T-helper 9 cell (primary cell): ENCODE data around the gene TMEM14A.
A peak's percentile ranks its signal among the peaks of the same experiment; 100 is the strongest.
"Not testable (repeated sequence)": the region's sequence is repeated elsewhere in the genome, so short reads cannot be mapped to it uniquely, and the experiment has no call there.

ENCODE experiments used
- DNase-seq: peaks from one replicate; pipeline ENCODE4 v3.0.0-alpha.2; 2020

TMEM14A gene

GRCh38 chr6:52661551-52661950 lies 9.4 kb upstream of the TMEM14A start:
- DNase-seq, result no peak

- DNase-seq, result no peak
Observed at GRCh38 chr6:52662031-52662430, 8.9 kb upstream of the TMEM14A start.

GRCh38 chr6:52663120-52663935 lies 7.6 kb upstream of the TMEM14A start:
- DNase-seq, result peak; percentile 28

- DNase-seq, result no peak
Observed at GRCh38 chr6:52663936-52664185, 7.1 kb upstream of the TMEM14A start.

GRCh38 chr6:52664186-52664990 lies 6.5 kb upstream of the TMEM14A start:
- DNase-seq, result peak; percentile 23

- DNase-seq, result no peak
Observed at GRCh38 chr6:52664991-52665686, 5.8 kb upstream of the TMEM14A start.

GRCh38 chr6:52666071-52666470 lies 4.8 kb upstream of the TMEM14A start:
- no peak for DNase-seq

DNA sequence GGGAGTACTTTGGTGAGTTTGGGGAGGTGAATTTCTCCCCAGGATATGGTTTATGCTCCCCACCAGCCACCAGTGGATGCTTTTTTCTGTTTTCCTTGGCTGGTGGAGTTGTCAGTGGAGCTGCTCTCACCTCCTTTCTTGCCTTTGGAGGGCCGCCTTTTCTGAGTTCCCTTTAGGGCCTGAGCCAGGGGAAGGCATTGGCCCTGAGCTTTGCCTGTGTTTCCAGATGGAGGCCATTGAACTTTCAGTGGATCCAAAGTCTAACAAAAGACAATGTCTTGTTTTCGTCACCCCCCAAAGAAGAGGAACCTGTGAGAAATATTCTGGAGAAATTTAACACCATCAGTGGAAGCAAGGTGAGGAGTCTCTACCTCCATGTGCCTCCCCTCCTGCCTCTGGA lies 4.4 kb upstream of the TMEM14A start:
- no peak for DNase-seq

- no peak for DNase-seq
Observed at GRCh38 chr6:52667572-52667971, 3.3 kb upstream of the TMEM14A start.

- DNase-seq, result no peak
Observed at GRCh38 chr6:52671676-52672075, 763 bp downstream of the TMEM14A start.

DNA sequence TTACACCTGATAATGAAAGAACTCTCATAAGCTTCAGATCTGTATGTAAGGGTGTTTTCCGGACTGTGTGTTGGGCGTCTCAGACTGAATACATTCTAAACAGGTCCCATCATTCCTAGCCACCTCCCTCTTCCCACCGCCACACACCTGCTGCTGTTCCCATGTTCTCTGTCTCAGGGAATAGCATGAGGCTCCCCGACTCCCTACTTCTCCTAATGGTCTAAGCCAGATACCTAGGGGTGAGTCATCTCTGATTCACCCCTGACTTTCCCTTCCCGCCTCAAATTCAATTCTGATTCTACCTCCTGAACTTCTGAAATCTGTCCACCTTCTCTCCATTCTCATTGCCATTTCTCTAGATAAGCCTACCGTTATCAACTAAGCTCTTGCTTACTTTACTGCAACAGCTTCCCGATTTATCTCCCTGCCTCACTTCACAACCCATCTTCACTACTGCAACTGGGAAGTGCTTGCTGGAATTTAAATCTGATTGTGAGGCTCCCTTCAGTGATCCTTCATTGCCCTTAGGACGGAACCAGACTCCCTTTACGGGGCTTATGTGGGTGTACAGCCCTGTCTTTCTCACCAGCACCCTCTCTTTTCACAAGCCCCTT lies 1.6 kb downstream of the TMEM14A start:
- DNase-seq, result no peak

DNA sequence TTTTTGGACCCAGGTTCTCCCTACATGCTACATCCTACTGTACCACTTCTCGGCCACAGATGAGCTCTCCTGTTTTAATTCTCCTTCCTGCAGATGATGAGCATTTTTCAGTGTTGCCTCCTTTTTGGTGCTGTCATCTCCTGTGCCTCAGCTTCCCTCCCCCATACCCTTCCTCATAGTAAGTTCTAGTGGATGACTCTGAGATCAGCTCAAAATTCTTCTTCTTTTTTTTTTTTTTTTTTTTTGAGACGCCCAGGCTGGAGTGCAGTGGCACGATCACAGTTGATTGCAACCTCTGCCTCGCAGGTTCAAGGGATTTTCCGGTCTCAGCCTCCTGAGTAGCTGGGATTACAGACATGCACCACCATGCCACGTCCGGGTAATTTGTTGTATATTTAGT lies 3.8 kb downstream of the TMEM14A start:
- DNase-seq, result no peak

- no peak for DNase-seq
Observed at GRCh38 chr6:52675372-52675771, 4.5 kb downstream of the TMEM14A start.

DNA sequence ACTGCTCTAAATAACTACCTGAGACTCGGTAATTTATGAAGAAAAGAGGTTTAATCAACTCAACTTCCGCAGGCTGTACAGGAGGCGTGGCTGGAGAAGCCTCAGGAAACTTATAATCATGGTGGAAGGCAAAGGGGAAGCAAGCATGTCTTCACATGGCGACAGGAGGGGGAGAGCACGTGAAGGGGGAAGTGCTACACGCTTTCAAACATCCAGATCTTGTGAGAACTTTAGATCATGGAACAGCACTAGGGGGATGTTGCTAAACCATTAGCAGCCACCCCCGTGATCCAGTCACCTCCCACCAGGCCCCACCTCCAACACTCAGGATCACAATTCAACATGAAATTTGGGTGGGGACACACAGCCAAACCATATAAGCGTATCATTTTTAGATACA lies 5.7 kb downstream of the TMEM14A start:
- DNase-seq, result not testable (repeated sequence)

DNA sequence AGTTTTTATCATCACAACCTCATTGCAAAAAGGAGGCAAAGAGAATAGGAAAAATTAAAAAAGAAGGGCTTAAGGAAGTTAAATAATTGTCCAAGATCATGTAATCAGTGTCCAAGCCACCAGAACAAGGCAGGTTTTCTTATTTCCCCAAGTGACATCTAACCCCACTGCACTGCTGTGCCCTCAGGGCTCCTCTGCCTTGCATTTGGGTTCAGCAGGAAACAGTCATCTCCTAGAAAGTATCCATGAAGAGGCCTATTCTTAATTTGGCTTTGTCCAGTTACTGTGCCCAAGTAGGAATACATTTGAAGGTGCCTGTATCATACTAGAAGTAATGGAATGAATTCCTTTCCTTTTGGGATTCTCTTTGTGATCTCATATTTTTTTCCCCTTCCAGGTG lies 10.5 kb downstream of the TMEM14A start:
- DNase-seq, result no peak

GRCh38 chr6:52686878-52687699 lies 16.2 kb downstream of the TMEM14A start:
- no peak for DNase-seq

- DNase-seq, result no peak
Observed at GRCh38 chr6:52689857-52690256, 18.9 kb downstream of the TMEM14A start.

DNA sequence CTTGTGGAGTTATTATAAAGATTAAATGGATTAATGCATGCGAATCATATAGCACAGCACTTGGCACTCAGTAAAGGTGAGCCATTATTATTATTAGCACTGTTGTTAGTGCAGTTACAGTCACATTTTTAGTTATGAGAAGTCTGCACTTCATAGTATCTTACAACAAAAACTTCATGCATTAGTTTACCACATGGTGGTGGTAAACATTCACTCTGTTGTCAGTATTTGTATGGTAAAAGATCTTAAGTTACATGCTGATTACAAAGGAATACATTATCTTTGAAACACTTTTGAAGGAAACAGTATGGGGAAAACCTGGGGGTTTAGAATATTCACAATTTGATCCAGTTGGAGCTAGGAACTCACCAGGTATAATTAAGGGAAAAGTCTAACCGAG lies 20.8 kb downstream of the TMEM14A start:
- DNase-seq, result no peak

- DNase-seq, result no peak
Observed at GRCh38 chr6:52693773-52694172, 22.9 kb downstream of the TMEM14A start.

GRCh38 chr6:52694404-52694803 lies 23.5 kb downstream of the TMEM14A start:
- no peak for DNase-seq

DNA sequence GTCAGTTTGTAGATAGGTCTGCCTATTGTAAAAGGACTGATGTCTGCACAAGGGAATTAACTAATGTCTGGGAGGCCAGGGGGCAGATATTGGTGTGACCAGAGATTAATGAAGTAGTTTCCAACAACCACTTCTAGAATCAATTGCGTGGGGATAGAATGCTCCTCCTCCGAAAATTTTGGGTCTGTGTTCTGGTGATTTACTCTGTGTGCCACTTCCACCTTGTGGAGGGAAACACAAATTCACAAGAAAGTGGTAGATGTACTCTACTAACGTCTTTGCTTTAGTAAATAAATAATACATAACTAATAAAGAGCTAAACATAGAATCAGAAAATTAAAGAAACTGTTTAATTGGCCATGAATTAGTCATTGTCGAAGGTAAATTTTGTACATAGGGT lies 25.5 kb downstream of the TMEM14A start:
- no peak for DNase-seq

DNA sequence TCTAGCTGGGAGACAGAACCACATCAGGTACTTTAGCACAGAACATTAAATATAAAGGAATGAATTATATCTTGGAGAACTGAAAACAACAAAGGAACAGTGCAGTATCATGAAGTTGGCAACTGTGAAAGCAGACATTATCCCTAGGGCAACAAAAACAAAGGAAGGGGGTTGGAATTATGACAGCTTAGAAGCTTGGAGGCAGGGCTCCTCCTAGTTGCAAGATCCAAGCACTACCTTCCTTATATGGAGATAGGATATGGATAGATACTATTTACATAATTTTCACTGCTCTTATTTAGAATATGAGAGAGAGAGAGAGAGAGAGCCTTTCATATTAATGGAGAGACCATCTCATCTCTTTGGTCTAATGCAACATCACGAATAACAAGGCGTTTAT lies 27.0 kb downstream of the TMEM14A start:
- no peak for DNase-seq

DNA sequence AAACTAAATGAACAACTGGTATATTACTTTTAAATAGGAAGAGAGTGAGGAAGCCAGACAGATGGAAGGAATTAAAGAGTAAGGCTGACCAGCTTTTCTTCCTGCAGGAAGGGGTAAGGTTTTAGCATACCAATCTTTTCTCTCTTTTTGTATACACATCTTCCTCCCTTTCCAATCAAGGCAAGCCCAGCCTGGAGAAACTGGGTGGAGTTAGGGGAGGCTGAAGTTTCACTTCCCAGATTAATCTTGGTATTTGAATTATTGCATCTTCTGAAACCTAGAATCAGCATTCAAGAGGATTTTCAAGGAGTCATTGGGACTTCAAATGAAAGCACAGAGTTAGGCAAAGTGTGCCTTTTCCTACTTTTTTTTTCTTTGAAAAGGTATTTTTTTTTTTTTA lies 33.1 kb downstream of the TMEM14A start:
- DNase-seq, result no peak
